Measurements from ENCODE around the gene ZCCHC17. TPM values are rescaled to one million over a fixed set of nuclear protein-coding genes. Genes with fewer than 3 reads are reported as not detected.

The ZCCHC17 gene
- polyA plus RNA-seq, 4 donors = 44.8 to 49.8 (median 46.8) TPM

DNA sequence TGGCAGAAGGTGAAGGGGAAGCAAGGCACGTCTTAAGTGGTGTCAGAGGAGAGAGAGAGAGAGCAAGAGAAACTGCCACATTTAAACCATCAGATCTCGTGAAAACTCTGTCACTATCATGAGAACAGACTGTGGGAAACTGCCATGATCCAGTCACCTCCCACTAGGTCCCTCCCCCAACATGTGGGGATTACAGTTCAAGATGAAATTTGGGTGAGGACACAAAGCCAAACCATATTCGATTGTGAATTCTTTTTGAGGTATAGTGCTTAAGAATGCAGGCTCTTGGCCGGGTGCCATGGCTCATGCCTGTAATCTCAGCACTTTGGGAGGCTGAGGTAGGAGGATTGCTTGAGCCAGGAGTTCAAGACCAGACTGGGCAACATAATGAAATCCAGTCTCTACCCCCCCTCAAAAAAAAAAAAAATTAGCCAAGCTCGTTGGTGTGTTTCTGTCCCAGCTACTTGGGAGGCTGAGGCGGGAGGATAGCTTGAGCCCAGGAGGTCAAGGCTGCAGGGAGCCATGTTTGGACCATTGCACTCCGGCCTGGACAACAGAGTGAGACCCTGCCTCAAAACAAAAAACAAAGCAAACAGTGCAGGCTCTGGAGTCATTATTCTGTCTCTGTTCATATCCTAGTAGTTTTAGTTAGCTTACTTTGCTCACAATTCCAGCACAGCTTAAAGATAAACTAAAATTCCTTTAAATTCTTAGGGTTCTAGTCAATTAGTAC is 6.0 kb downstream of the ZCCHC17 start:
- DNase-seq (ENCODE audit: low read depth in 4 of 4, low spot score in 3 of 4) = no peak

DNA sequence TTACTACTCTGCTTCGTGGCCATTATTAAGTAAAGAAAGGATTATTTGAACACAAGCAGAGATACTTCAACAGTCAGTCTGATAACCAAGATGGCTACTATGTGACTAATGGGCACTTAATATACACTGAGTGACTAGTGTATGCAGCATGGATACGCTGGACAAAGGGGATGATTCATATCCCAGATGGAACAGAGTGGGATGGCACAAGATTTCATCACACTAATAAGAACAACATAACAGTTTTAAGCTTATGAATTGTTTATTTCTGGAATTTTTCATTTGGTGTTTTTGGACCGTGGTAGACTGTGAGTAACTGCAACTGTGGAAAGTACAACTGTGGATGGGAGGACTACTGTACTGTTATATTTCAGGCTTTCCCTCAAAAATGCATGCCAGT is 9.4 kb downstream of the ZCCHC17 start:
- DNase-seq (ENCODE audit: low read depth in 4 of 4, low spot score in 3 of 4) = no peak

DNA sequence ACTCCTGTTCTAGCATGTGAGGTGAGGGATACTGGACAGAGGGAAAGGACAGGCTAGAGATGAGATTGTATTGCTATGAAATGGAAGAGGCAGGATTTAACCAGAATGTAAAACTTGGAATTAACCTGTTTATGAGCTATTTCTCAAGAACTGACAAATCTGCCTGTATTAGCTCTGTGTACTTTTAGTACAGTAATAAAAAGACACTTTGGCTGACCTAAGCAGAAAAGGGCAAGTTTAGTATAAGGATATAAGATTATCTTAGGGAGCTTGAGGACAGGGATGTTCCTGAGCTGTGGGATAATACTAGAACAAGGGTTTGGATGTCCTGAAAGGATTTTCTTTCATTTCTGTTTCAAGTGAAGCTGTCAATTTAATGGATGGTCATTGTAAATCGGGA is 11.2 kb downstream of the ZCCHC17 start:
- no peak for DNase-seq (ENCODE audit: low read depth in 4 of 4, low spot score in 3 of 4)

DNA sequence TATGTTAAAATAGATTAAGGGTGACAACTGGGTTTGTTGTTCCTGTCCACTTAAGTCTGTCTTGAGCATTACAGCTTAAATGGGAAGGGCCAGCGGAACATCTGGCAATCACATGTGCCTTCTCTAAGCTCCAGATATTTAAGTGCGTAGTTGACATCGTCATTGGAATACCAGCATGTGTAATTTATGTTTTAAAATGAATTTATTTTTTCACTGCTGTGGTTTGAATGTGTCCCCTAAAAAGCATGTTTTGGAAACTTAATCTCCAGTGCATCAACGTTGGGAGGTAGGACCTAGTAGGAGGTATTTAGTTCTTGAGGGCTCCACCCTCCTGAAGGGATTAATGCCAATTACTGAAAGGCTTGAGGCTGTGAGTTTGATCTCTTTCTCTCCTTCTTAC is 13.4 kb downstream of the ZCCHC17 start:
- DNase-seq (ENCODE audit: low read depth in 4 of 4, low spot score in 3 of 4) = no peak

DNA sequence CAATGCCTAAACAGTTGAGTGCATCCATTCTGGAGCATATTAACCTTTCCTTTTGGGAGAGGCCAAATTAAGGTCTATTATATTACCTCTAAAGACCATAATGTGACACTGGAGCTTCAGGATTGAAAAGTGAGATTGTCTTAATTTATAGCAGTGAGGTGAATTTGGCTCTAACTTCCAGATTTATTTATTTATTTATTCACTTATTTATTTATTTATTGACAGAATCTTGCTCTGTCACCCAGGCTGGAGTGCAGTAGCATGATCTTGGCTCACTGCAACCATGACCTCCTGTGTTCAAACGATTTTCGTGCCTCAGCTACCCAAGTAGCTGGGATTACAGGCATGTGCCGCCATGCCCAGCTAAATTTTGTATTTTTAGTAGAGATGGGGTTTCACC is 19.1 kb downstream of the ZCCHC17 start:
- no peak for DNase-seq (ENCODE audit: low read depth in 4 of 4, low spot score in 3 of 4)

DNA sequence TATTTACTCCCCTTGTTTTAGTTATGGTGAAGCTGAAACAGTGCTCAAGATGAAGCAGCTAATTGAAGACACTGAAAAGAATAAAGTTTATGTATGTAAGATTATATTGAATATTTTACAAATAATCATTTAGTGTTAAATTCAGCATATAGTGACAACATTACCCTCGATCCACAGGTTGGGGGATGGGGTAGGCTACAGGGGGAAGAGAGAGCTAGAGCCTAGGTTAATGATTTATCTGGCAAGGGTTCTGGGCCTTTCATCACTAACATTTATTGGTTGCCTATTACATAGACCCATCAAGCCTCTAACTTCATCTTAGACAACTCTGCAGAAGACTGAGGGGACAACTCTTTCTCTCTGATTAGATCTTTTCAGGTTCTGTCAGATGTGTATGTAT is 21.3 kb downstream of the ZCCHC17 start:
- no peak for DNase-seq (ENCODE audit: low read depth in 4 of 4, low spot score in 3 of 4)

DNA sequence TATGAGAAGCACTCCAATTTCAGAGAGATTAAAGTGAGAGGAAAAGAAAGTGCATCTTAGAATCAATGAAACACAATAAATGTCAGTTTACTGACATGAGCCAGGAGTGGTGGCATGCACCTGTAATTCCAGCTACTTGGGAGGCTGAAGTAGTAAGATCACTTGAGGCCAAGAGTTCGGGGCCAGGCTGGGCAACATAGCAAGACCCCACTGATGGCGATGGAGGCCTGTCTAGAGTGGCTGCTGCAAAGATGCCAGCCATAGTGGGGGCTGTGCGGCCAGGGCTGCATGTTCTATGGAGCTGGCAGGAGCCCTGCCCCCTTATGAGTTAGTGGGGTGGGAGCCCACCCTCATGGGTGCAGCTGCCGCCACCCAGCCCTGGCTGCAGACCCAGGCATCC is 27.3 kb downstream of the ZCCHC17 start:
- DNase-seq (ENCODE audit: low read depth in 4 of 4, low spot score in 3 of 4) = no peak

DNA sequence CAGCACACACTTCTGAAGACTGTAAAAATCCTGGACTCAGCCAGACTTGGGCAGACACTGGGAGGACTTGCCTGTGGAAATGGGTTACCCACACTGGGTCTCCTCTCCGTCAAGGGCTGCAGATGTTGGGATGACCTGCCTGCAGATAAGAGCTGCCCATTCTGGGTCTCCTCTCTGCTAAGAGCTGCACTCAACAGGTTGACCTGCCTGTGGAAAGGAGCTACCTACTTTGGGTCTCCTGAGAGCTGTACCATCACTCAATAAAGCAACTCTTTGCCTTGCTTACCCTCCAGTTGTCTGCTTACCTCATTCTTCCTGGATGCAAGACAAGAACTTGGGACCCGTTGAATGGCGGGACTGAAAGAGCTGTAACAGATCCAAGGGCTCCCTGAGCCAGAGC is 28.2 kb downstream of the ZCCHC17 start:
- DNase-seq (ENCODE audit: low read depth in 4 of 4, low spot score in 3 of 4) = no peak

DNA sequence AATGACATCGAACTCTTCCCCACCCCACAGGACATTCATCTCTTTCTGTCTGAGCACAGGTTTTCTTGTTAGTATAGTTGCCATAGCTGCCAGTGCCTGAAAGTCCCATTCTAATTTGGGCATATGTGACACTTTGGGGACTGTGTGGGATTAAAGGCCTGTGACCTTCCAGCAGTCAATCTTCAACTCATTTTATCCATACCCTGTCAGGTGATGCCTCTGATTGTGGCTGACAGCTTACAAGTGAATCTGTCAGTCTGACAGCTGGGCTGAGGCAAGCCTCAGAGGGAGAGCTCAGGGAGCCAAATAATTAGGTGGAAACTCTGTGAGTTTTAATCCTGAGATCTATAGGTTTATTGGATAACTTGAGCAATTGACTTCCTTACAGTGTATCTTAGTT is 29.6 kb downstream of the ZCCHC17 start:
- DNase-seq (ENCODE audit: low read depth in 4 of 4, low spot score in 3 of 4) = no peak

DNA sequence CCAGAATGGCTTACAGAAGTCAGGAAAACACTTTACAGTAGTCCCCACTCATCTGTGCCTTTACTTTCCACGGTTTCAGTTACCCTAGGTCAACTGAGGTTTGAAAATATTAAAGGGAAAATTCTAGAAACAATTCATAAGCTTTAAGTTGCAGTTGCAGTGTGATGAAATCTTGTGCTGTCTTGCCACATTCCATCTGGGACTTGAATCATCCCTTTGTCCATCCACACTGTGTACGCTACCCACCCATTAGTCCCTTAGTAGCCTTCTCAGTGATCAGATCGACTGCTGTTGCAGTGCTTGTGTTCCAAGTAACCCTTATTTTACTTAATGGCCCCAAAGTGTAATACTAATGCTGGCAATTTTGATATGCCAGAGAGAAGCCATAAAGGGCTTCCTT is 30.5 kb downstream of the ZCCHC17 start:
- DNase-seq (ENCODE audit: low read depth in 4 of 4, low spot score in 3 of 4) = no peak

DNA sequence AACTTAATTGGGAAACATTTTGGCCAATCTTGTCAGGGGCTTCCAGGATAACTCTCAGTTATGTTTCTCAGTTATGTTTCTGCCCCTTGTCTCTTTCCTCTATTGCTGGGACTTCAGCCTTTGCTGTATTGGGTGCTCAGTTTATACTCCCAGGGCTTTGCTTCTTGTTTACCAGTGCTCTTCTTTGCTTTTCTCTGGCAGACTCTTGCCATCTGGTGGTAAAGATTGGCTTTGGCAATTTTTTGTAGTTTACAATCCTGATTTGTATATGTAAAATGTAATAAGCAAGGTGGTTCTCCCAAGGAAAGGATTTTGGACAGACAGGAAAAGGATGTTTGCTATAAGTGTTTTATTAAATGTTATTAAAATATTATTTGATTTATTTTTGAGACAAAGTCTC is 38.2 kb downstream of the ZCCHC17 start:
- DNase-seq (ENCODE audit: low read depth in 4 of 4, low spot score in 3 of 4) = peak in 2 of 4 donors; percentile 8 to 18

DNA sequence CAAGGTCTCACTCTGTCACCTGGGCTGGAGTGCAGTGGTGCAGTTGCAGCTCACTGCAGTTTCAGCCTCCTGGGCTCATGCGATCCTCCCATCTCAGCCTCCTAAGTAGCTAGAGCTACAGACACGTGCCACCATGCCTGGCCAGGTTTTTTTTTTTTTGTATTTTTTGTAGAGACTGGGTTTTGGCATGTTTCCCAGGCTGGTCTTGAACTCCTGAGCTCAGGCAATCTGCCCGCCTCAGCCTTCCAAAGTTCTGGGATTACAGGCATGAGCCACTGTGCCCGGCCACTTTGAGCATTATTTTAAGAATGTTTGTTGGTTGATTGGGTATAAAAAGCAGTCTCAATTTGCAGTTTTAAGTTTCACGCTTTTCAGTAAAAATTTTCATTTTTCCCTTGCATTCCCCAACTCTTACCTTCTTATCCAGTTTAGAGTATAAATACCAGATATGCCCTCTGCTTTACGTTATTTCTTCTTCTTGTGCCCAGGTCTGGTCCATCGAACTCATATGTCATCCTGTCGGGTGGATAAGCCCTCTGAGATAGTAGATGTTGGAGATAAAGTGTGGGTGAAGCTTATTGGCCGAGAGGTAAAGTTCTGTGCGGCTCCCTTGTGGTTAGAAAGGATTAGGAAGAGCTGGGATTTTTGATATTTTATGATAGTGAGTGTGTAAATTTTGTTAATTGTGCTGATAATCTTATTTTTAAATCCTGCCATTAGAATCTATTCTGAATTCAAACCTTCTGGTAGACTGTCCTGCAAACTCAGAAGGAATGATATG is 40.0 kb downstream of the ZCCHC17 start:
- no peak for DNase-seq (ENCODE audit: low read depth in 4 of 4, low spot score in 3 of 4)

DNA sequence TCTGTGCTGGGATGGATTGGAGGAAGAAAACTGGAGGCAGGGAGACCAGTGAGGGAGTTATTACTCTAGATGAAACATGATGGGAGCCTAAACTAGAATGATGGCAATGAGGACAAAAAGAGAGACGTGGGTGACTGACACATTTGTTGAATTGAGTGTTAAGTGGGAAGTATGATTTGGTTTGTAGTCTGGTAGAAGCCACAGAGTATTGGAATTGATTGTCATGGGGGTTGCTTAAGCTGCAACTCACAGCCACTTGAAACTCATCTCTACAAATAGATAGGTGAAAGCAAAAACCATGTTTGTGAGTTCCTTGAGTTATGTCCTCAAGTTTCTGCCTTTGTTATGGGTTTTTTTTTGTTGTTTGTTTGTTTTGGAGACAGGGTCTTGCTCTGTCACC is 47.7 kb downstream of the ZCCHC17 start:
- DNase-seq (ENCODE audit: low read depth in 4 of 4, low spot score in 3 of 4) = no peak

DNA sequence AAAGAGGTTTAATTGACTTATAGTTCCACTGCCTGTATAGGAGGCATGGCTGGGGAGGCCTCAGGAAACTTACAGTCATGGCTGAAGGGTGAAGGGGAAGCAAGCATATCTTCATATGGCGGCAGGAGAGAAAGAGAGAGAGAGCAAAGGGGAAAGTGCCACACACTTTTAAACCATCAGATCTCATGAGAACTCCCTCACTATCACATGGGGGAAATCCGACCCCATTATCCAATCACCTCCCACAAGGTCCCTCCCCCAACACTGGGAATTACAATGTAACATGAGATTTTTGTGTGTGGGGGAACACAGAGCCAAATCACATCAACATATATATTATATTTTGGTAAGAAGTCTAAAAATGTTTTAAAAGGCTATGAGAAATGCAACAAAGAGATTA is 48.8 kb downstream of the ZCCHC17 start:
- no peak for DNase-seq (ENCODE audit: low read depth in 4 of 4, low spot score in 3 of 4)

DNA sequence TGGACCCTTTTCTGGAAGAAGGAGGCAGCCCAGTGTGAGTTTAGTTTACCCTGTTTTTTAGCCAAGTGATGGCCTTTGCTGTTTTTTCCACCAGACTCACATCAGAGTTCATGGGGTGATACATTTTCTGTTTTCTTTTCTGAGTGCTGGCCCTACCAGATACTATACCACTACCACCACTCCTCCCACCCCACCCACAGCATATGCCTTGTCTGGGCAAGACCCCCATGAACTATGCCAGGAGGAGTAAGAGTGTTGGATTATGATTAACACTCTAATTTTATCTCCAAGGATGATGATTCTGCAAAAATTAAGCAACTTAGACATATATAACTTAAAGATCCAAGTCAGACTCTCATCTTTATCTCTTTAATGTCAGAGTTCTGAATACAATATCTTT is 50.0 kb downstream of the ZCCHC17 start:
- DNase-seq (ENCODE audit: low read depth in 4 of 4, low spot score in 3 of 4) = no peak

DNA sequence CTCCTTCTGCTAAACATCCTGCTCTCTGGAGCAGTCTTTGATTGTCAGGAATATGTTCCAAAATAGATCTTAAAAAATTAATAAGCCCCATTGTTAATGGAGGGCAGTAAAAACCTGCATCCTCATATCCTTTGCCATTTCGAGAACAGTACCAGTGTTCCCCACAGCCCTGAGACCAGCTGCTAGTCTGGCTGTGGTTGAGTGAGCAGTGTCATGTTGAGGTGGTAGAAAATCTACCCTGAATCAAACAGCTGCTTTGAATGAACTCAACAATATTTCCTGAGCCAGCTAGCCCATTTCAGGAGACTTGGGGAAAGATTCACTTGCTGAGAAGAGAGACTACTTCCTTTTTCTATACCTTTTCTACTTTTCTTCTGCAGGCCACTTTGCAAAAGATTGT is 51.6 kb downstream of the ZCCHC17 start:
- no peak for DNase-seq (ENCODE audit: low read depth in 4 of 4, low spot score in 3 of 4)

DNA sequence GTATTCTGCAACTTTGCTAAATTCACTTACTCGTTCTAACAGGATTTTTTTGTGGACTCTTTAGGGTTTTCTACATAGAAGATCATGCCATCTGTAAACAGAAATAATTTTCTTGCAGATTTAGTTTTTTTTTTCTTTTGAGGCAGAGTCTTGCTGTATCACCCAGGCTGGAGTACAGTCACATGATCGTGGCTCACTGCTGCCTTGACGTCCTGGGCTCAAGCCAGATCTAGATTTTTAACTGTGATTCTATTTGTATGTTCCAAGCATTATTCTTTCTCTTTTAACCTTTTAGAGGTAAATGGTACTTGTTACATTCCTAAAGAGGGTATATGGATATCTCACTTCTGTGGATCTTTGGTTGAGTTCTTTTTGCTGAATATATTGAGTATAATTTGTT is 57.5 kb downstream of the ZCCHC17 start:
- DNase-seq (ENCODE audit: low read depth in 4 of 4, low spot score in 3 of 4) = no peak

DNA sequence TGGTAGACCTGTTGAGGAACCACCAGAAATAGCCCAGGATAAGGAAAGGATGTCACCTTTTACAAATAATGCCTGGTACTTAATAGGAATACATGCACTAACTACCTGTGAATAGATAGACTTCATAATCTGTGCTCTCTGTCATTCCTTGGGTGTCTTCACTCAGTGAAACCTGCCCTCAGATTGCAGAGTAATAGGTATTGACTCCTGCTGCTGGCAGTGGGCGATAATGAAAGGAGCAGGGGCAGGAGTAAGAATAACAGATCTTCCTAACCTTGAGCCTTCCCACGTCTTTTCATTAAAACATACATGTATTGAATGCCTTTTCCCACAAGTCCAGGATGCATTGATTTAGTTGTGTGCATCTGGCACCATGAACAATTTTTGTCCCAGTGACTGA is 59.6 kb downstream of the ZCCHC17 start:
- no peak for DNase-seq (ENCODE audit: low read depth in 4 of 4, low spot score in 3 of 4)

DNA sequence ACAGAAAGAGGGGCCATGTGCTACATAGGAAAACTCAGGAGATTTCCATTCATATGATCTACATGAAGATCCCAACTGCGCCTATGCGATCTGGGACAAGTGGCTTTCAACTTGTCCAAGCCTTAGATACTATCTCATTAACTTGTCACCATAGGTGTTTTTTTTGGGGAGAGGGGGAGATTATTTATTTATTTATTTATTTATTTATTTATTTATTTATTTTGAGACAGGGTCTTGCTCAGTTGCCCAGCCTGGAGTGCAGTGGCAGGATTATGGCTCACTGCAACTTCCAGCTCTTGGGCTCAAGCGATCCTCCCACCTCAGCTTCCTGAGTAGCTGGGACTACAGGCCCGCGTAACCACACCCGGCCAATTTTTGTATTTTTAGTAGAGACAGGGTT is 64.8 kb downstream of the ZCCHC17 start:
- DNase-seq (ENCODE audit: low read depth in 4 of 4, low spot score in 3 of 4) = no peak

DNA sequence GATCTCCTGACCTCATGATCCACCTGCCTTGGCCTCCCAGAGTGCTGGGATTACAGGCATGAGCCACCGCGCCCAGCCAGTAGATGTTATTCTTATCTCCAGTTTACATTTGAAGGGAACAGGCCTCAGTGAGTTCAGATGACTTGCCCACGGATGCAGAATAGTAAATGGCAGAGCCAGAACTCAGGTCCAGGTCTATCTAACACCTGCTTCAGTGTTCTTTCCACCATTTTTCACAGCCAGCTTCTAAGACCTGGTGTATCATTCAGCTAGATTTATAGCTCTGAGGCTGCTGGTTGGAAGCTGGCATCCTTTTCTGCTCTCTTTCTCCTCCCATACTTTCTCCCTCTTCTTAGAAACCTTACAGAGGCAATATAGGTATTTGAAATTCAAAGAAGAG is 65.2 kb downstream of the ZCCHC17 start:
- no peak for DNase-seq (ENCODE audit: low read depth in 4 of 4, low spot score in 3 of 4)

DNA sequence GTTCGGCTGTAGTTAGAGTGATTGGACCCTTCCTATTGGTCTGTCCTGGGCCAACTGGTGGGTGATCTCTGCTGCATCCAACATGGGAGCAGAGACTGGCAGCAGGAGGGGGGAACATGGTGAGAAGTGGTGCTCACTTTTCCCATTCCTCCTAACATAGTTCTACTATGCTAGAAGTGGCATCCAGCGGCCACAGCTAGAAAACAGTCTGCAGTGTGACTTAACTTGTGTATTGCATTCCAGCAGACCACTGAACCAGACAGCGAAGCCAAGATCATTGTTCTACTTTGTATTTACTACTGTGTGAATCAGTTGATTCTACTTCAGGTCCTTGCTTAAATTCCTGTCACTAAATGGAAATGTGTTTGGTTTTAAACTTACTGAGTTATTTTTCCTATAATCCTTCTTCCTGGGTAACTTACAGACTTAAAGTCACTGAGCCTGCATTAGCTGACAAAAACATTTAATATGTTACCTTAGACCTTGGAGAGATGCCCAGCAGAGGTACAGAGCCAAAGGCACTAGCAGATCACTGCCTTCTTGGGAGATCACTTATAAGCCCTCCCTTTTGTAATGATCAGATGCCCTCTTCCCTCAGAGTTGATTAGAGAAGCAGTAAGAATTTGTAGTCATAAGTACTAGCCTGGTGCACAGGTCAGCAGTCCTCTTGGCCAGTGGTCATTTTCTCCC is 67.9 kb downstream of the ZCCHC17 start:
- DNase-seq (ENCODE audit: low read depth in 4 of 4, low spot score in 3 of 4) = peak in 2 of 4 donors; percentile 45 to 49

DNA sequence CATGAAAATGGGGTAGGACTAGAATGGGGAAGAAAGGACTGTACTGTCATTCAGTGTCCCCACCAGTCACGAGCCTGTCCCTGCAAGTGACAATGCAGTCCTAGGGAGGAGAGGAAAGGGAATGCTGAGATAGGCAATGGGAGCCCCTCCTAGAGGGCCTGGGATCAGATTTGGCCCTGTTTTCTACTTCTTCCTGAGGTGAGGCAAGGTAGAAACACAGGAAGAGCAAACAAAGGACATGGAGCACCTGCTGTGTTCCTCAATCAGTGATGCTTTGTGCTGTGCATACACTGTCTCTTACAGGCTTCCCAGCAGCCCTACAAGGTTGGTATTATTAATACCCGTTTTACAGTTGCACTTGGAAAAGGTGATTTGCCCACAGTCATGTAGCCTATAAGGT is 70.0 kb downstream of the ZCCHC17 start:
- DNase-seq (ENCODE audit: low read depth in 4 of 4, low spot score in 3 of 4) = no peak

Data from right renal pelvis (tissue), 4 donors.